HG02973 (cell line): Measurements from ENCODE around the gene ST8SIA2.

Experiments
- ATAC-seq: cut with Tn5 transposase; IDR thresholded peaks from one replicate; pipeline ENCODE4 v1.9.1; 2021; ENCODE audit warnings: moderate library complexity; ENCODE audit not compliant: unreplicated experiment

The ST8SIA2 gene

GRCh38 chr15:92395098-92395635 is 1.5 kb downstream of the ST8SIA2 start:
- ATAC-seq = no peak

- no peak for ATAC-seq
Measured at GRCh38 chr15:92399271-92399950, 5.7 kb downstream of the ST8SIA2 start.

- no peak for ATAC-seq
Measured at GRCh38 chr15:92400573-92400972, 6.9 kb downstream of the ST8SIA2 start.

GRCh38 chr15:92400980-92401787 is 7.5 kb downstream of the ST8SIA2 start:
- no peak for ATAC-seq

- no peak for ATAC-seq
Measured at GRCh38 chr15:92402751-92403150, 9.1 kb downstream of the ST8SIA2 start.

GRCh38 chr15:92405942-92406341 is 12.3 kb downstream of the ST8SIA2 start:
- no peak for ATAC-seq

GRCh38 chr15:92407321-92407720 is 13.6 kb downstream of the ST8SIA2 start:
- ATAC-seq = no peak

GRCh38 chr15:92407916-92408315 is 14.2 kb downstream of the ST8SIA2 start:
- ATAC-seq = no peak

GRCh38 chr15:92409006-92409405 is 15.3 kb downstream of the ST8SIA2 start:
- no peak for ATAC-seq

- no peak for ATAC-seq
Measured at GRCh38 chr15:92409521-92409920, 15.8 kb downstream of the ST8SIA2 start.

- no peak for ATAC-seq
Measured at GRCh38 chr15:92410537-92410936, 16.9 kb downstream of the ST8SIA2 start.

- ATAC-seq = no peak
Measured at GRCh38 chr15:92411256-92411655, 17.6 kb downstream of the ST8SIA2 start.

GRCh38 chr15:92413510-92413909 is 19.8 kb downstream of the ST8SIA2 start:
- no peak for ATAC-seq

GRCh38 chr15:92415639-92416297 is 22.1 kb downstream of the ST8SIA2 start:
- ATAC-seq = no peak

- no peak for ATAC-seq
Measured at GRCh38 chr15:92416557-92416956, 22.9 kb downstream of the ST8SIA2 start.

GRCh38 chr15:92417716-92418115 is 24.0 kb downstream of the ST8SIA2 start:
- no peak for ATAC-seq

GRCh38 chr15:92418864-92419263 is 25.2 kb downstream of the ST8SIA2 start:
- no peak for ATAC-seq

GRCh38 chr15:92421976-92422375 is 28.3 kb downstream of the ST8SIA2 start:
- ATAC-seq = no peak

- no peak for ATAC-seq
Measured at GRCh38 chr15:92425578-92426225, 32.0 kb downstream of the ST8SIA2 start.

GRCh38 chr15:92429378-92430068 is 35.8 kb downstream of the ST8SIA2 start:
- no peak for ATAC-seq

- no peak for ATAC-seq
Measured at GRCh38 chr15:92430069-92430440, 36.4 kb downstream of the ST8SIA2 start.
